ENCODE results near the gene MIPOL1. TPM values are rescaled to one million over a fixed set of nuclear protein-coding genes. Genes with fewer than 3 reads are reported as not detected.

Gene MIPOL1
- total and polyA plus RNA-seq, 2 of the 13 experiments (the other 11 are each of a cell fraction or from before 2014, with no cell fraction given) = 8.6 to 34.2 TPM

DNA sequence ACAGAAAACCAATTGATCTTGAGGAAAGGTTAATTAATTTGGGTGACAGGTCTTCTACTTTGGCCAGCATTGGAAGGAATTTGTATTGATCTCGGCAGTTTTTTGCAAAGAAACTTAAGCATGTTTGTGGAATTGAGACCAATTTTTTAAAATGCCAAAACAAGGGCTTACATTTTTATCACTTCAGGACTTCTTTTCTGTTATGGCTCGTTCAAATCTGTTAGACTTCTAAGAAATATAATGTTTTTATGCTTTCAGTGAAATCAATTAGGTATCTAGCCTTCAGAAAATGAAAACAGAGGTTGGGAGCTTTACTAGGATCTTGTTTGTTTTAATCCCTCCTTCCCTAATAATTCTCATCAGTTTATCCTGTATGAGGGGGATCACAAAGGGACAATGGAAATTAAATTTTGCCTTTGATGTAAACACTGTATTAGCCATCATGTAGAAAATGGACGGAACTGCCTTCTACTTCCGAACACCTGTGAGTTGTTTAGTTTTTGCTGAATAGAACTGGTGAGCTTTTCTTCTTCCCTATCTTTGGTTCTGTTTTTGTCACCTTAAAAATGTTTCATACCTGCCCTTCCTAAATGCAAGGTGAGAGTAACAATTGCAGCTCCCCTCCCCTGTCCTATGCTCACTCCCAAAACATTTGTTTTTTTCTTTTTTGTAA, 389.5 kb downstream of the MIPOL1 start (continued):
- TF ChIP-seq, protein P1, sequence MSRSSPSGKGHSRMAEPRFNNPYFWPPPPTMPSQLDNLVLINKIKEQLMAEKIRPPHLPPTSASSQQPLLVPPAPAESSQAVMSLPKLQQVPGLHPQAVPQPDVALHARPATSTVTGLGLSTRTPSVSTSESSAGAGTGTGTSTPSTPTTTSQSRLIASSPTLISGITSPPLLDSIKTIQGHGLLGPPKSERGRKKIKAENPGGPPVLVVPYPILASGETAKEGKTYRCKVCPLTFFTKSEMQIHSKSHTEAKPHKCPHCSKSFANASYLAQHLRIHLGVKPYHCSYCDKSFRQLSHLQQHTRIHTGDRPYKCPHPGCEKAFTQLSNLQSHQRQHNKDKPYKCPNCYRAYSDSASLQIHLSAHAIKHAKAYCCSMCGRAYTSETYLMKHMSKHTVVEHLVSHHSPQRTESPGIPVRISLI (CRISPR knock-in tag; IDR thresholded peaks at IDR 0.05; ENCODE audit: borderline replicate concordance) = 0 out of 2 replicates have a peak, but pooled peaks have one; percentile 34
- TF ChIP-seq ZNF383 (CRISPR knock-in tag; IDR thresholded peaks at IDR 0.05; ENCODE audit: borderline replicate concordance) (no peak; the same call in 1 of the 2 replicates), ZSCAN22 (CRISPR knock-in tag; IDR thresholded peaks at IDR 0.05) (0 out of 2 replicates have a peak, but pooled peaks have one; percentile 12), NFE2 (CRISPR knock-in tag; IDR thresholded peaks at IDR 0.05) (no peak), FOXP4 (CRISPR knock-in tag; IDR thresholded peaks at IDR 0.05) (0 out of 2 replicates have a peak, but pooled peaks have one; percentile 21), RXRB (CRISPR knock-in tag; IDR thresholded peaks at IDR 0.05; ENCODE audit: borderline replicate concordance) (peak; percentile 25; the same call in 1 of the 2 replicates), ZNF17 (CRISPR knock-in tag; IDR thresholded peaks at IDR 0.05) (no peak), NR2F6 (IDR thresholded peaks at IDR 0.05) (0 out of 2 replicates have a peak, but pooled peaks have one; percentile 30), NR2F6 (CRISPR knock-in tag; IDR thresholded peaks at IDR 0.05) (no peak), ETS1 (CRISPR knock-in tag; IDR thresholded peaks at IDR 0.05) (no peak), KDM3A (CRISPR knock-in tag; IDR thresholded peaks at IDR 0.05; ENCODE audit: low read depth) (0 out of 2 replicates have a peak, but pooled peaks have one; percentile 32), ZBTB3 (CRISPR knock-in tag; IDR thresholded peaks at IDR 0.05; ENCODE audit: borderline replicate concordance, low read depth) (peak; percentile 42; the same call in 1 of the 2 replicates), SAP130 (CRISPR knock-in tag; IDR thresholded peaks at IDR 0.05; ENCODE audit: low read depth) (0 out of 2 replicates have a peak, but pooled peaks have one; percentile 7), PAWR (CRISPR knock-in tag; IDR thresholded peaks at IDR 0.05; ENCODE audit: borderline replicate concordance) (0 out of 2 replicates have a peak, but pooled peaks have one; percentile 38), DRAP1 (CRISPR knock-in tag; IDR thresholded peaks at IDR 0.05) (0 out of 2 replicates have a peak, but pooled peaks have one; percentile 12), ARID2 (CRISPR knock-in tag; IDR thresholded peaks at IDR 0.05; ENCODE audit: borderline replicate concordance) (peak; percentile 3; the same call in 1 of the 2 replicates), ONECUT2 (CRISPR knock-in tag; IDR thresholded peaks at IDR 0.05) (peak; percentile 56), ZNF101 (CRISPR knock-in tag; IDR thresholded peaks at IDR 0.05; ENCODE audit: borderline replicate concordance, low read depth) (peak; percentile 82; the same call in 1 of the 2 replicates)
- TF ChIP-seq, protein P2, sequence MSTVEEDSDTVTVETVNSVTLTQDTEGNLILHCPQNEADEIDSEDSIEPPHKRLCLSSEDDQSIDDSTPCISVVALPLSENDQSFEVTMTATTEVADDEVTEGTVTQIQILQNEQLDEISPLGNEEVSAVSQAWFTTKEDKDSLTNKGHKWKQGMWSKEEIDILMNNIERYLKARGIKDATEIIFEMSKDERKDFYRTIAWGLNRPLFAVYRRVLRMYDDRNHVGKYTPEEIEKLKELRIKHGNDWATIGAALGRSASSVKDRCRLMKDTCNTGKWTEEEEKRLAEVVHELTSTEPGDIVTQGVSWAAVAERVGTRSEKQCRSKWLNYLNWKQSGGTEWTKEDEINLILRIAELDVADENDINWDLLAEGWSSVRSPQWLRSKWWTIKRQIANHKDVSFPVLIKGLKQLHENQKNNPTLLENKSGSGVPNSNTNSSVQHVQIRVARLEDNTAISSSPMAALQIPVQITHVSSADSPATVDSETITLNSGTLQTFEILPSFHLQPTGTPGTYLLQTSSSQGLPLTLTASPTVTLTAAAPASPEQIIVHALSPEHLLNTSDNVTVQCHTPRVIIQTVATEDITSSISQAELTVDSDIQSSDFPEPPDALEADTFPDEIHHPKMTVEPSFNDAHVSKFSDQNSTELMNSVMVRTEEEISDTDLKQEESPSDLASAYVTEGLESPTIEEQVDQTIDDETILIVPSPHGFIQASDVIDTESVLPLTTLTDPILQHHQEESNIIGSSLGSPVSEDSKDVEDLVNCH (CRISPR knock-in tag; IDR thresholded peaks at IDR 0.05) = 0 out of 2 replicates have a peak, but pooled peaks have one; percentile 48
- TF ChIP-seq, protein P3, sequence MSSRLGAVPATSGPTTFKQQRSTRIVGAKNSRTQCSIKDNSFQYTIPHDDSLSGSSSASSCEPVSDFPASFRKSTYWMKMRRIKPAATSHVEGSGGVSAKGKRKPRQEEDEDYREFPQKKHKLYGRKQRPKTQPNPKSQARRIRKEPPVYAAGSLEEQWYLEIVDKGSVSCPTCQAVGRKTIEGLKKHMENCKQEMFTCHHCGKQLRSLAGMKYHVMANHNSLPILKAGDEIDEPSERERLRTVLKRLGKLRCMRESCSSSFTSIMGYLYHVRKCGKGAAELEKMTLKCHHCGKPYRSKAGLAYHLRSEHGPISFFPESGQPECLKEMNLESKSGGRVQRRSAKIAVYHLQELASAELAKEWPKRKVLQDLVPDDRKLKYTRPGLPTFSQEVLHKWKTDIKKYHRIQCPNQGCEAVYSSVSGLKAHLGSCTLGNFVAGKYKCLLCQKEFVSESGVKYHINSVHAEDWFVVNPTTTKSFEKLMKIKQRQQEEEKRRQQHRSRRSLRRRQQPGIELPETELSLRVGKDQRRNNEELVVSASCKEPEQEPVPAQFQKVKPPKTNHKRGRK (CRISPR knock-in tag; IDR thresholded peaks at IDR 0.05) = peak; percentile 92
